Measurements from ENCODE around the gene LAT.

DNA sequence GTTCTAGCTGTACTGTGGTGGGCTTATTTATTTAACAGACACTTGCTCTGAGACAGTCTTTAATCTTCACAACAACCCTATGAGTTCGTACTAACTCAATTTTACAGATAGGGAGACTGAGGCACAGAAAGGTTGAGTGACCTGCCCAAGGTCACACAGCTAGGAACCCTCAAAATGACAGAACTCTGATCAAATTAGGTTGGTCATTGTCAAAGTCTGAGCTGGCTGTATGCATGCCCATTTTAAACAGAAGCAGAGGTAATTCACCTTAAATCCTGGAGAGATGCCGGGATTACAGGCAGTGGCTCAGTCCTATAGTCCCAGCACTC, 24.9 kb downstream of the LAT start:
- TF ChIP-seq CTCF (IDR thresholded peaks at IDR 0.05) (no peak), POLR2A (IDR thresholded peaks at IDR 0.05) (no peak), POLR2AphosphoS5 (IDR thresholded peaks at IDR 0.05) (no peak)
